GM19328 (cell line): Measurements from ENCODE around the gene PRKCZ.
"Not testable (repeated sequence)": the region's sequence is repeated elsewhere in the genome, so short reads cannot be mapped to it uniquely, and the experiment has no call there.

Experiments
- ATAC-seq: cut with Tn5 transposase; IDR thresholded peaks from one replicate; pipeline ENCODE4 v1.9.1; 2021; ENCODE audit warnings: mild to moderate bottlenecking, moderate library complexity; ENCODE audit not compliant: unreplicated experiment

Gene PRKCZ

DNA sequence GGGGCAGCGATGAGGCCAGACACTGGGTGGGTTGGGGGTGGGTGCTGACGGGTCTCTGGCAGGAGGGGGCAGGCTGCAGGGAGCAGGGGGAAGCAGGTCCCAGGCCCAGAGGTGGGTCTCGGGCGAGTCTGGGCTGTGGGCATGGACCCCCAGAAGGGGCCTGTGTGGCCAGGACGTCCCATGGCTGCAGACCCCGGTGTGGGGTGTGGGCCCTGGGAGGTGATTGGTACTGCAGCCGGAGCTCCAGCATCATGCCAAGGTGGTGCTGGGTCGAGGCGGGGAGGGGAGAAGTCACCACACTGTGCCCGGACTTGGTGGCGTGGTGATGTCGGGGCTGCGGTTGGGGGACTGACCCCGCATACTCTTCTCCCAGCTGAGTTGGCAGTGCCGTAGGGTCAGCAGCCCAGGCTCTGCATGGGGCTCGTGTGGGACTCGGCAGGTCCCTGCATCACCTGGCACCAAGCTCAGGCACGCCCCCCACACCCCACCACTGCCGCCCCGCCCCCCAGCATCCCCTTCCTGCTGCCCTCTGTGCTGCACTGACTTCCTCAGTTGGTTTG is 31.2 kb downstream of the PRKCZ start:
- no peak for ATAC-seq

DNA sequence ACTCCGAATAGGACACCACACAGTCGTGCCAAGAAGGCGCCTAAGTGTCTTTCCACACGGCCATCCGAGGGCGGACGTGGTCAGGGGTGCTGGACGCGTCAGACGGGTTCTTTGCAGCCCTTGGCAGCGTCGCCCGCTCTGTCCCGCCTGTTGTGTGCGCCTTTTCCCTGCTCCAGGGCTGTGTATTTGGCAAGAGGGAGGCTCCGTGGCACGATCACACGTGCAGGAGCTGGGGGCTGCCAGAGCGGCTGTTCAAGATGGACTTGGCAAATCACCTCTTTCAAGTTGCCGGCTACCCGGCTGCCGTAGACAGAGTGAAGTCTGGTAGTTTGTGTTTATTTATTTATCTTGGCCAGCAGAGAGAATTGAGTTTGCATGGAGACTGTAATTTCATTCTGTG is 31.9 kb downstream of the PRKCZ start:
- ATAC-seq, result no peak

DNA sequence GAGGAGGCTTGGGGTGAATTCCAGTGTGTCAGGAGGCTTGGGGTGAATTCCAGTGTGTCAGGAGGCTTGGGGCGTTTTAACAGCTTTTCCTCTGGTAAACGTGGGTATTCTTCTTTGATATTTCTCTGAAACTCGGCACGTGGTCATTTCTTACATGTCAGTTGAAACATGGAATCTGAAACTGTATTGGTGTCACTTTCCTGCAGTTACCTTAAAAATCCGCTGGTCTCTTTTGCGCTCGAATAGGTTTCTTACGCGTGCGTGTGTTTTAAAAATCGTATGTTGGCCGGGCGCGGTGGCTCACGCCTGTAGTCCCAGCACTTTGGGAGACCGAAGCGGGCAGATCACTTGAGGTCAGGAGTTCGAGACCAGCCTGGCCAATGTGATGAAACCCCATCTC is 33.5 kb downstream of the PRKCZ start:
- ATAC-seq, result no peak

DNA sequence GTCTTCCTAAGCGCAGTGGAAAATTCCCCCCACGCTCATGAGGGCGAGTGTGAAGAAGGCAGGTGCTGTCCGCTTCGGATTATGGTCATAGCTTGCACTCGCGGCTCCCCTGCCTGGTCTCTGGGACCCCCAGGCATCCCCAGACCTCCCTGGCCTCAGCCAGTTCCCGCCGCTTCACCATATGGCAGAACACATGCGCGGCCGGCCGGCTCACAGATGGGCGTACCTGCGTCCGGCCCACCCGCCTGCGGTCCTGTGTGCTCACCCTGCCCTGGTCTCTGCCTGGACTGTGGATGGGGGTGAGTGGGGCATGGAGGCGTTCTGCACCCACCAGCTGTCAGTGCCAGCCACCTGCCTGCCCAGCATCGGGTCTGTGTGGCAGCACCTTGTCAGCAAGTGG is 34.1 kb downstream of the PRKCZ start:
- no peak for ATAC-seq

DNA sequence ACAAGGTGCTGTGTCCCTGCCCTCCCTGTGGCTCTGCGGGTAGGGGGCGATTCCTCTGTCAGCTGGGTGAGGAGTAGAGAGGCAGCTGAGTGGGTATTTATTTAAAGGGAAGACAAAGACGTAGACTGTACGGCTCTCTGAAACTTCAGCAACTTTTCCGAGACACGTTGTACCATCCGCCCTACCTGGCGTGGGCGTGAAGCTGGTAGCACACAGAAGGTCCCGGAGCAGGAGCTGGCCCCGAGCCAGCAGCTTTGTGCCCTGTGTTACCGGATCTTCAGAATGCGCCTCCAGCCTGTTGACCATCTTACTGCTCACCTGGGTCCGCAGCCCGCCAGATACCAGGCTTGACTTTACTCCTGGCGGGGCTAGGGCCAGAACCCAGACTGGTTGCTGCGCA is 34.9 kb downstream of the PRKCZ start:
- ATAC-seq, result no peak

DNA sequence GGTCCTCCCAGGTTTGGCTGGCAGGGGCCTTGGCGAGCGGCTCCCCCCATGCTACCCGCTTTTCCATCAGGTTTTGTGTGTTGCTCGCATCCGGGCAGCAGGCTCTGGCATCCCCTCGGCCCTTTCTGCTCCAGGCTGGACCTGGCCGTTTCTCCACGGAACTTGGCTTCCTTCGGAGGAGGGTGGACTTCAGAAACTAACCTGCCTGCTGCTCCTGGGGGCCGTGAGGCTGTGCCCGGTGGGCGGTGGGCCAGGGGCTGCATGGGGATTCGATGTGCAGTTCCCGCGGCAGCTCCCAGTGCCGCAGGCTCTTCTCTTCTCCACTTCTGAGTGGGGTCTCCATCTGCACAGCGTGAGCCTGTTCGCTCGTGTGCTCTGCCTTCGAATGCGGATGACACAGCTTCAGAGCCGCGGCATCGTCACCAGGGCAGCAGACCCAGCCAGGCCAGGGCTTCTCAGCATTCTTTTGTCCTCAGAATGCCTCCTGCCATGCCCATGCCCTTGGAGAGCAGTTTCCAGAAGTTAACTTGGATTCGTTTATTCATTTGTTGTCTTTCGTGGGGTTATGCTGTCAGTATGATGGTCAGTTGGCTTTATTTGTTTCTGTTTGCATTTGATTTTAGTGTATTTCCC is 36.4 kb downstream of the PRKCZ start:
- no peak for ATAC-seq

DNA sequence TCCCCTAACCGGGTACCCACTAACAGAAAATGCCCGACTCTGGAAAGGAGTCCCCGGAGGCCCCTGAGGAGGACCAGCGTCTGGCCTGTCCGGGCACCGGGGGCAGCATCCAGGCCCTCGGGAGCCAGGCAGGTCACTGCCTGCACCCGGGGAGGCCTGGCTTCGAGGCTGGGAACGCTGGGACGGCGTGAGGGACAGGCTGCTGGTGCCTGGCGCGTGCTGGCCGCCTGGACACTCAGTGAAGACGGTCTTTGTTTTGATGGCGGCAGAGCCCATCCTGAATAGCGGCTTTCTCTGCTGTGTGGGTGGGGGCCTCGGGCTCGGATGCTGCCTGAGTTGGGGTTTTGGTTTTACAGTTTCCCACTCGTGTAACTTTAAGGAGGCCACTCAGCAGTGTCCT is 37.6 kb downstream of the PRKCZ start:
- no peak for ATAC-seq

DNA sequence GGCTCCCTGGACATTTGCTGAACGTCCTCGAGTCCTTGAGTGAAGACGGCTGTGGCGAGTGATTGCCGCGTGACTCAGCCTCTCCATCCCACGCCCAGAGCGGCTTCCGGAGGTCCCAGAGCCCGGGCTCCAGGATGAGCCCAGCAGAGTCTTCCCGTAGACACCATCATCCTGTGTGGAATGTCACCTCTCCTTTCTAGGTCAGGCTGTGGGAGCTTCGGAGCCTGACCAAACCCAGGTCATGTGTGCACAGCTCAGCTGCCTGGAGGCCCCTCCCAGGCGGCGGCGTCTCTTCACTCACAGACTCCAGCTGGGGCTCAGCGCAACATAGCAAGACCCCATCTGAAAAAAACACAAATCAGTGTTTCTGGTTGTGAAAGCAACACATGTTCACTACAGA is 38.2 kb downstream of the PRKCZ start:
- ATAC-seq, result no peak

DNA sequence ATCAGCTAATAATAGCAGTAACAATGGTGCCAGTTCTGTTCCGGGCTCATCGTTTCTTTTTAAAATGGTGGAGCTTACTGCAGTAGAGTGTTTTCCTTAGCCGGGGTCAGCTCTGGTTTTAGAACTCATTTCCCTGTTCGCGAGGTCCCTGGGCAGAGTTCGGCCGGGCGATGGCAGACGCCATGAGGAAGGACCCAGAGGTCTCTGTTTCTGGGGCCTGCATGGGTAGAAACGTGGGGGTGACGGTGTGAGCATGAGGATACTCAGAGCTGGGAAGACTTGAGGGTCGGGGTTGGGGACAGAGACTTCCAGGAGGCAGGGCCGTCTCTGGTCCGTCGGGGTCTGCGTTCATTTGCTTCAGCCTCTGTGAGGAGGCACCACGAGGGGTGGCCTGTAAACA is 38.8 kb downstream of the PRKCZ start:
- ATAC-seq, result no peak

DNA sequence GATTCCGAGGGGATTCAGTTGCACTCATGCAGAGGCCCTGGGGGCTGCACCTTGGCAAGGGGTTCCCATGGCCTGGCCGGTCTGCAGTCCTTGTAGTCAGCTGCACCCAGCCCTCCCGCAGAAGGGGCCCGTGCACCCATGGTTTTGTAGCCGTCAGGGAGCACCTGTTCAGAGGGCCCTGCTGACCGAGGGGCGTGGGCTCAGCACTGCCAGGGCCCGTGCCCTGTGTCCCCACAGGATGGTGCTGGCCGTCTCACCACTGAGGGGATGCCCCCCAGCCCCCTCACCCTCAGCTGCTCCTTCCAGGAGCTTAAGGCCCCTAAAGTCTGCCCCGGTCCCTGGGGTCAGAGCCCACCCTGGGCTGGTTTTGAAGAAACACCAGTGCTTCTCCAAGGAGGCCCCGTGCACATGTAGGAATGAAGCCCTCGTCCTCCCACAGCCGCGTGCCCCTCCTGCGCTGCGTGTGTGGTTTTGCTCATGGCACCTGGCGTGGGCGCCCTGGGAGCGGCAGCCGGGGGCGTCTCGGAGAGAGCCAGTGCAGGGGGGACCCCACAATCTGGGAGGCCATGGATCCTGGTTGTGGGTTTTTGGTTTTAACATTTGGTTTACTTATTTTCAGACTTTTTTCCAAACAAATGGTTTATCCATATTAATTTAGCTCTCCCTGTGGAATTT is 40.1 kb downstream of the PRKCZ start:
- ATAC-seq, result no peak

DNA sequence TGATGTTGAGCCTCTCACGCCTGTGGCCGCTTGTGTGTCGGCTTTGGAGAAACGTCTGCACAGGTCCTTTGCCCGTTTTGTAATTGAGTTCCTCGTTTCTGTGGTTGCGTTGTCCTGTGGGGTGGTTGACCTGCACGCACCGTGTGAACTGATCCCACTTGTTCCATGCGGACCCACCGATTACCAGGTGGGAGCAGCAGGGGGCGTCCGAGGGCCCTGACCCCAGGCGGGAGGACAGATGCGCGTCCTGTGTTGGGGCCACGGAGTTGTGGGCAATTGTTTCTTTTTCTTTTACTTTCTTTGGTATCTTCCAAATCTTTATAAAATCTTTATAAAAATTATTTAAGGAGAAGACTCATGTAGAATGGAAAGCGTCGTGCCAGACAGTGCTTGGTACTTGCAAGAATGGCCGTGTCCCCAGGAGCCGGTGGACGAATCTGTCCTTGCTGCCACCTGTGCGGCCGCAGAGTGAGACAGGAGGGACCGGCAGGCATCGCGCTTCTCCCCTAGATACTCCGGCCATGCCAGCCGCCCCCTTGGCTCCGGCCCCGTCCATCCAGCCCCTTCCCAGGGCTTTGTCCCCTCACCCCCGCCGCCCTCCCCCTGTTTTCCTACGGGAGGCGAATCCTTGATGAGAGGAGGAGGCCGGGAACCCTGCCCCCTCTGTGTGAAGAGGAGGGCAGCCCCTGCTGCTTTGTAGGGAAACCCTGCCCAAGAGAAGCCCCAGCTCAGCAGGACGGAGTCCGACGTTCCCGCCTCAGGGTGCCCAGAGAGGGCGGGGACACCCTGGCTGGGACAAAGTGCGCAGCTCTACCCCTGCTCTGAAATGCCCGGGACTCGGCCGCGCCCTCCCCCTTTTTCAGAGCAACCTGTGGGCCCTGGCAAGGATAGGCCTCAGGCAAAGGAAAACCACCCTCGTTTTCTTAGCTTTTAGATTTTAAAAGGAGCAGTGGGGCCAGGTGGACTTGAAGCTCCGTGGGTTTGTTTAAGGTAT is 41.7 kb downstream of the PRKCZ start:
- ATAC-seq, result no peak

DNA sequence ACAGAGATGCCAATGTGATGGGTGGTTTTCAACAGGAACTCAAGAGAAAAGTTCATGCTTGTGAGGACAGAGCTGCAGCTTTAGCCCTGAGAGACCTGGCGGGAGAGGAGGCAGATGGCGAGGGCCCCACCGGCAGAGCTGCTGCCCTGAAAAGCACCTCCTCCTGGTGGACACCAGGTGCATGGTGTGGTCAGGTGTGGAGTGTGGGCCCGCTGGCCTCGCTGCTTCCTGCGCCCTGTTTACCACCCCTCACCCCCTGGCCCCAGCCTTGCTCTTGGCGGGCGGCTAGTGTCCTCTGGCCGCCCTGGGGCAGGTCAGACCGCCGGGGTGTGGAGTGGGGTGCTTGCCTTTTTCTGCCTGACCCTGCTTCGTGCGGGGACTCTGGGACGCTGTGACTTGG is 42.8 kb downstream of the PRKCZ start:
- ATAC-seq, result no peak

DNA sequence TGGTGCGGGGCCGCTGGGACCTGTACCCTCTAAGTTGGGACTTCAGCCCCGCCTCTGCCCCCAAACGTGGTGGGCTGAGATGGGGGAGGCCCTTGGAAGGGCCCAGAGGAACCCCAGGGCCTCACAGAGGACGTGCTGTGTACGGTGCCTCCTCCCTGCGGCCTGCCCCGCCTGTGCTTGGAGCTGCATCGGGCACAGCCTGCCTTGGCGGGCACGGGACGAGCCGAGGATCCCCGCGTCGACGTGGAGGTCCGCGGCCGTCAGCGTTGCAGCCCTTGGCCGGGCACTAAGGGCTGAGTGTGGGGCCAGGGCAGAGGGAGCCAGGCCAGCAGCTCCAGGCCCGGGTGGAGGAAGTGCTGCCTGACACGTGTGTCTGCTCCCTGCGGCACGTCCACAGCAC is 43.4 kb downstream of the PRKCZ start:
- ATAC-seq, result no peak

DNA sequence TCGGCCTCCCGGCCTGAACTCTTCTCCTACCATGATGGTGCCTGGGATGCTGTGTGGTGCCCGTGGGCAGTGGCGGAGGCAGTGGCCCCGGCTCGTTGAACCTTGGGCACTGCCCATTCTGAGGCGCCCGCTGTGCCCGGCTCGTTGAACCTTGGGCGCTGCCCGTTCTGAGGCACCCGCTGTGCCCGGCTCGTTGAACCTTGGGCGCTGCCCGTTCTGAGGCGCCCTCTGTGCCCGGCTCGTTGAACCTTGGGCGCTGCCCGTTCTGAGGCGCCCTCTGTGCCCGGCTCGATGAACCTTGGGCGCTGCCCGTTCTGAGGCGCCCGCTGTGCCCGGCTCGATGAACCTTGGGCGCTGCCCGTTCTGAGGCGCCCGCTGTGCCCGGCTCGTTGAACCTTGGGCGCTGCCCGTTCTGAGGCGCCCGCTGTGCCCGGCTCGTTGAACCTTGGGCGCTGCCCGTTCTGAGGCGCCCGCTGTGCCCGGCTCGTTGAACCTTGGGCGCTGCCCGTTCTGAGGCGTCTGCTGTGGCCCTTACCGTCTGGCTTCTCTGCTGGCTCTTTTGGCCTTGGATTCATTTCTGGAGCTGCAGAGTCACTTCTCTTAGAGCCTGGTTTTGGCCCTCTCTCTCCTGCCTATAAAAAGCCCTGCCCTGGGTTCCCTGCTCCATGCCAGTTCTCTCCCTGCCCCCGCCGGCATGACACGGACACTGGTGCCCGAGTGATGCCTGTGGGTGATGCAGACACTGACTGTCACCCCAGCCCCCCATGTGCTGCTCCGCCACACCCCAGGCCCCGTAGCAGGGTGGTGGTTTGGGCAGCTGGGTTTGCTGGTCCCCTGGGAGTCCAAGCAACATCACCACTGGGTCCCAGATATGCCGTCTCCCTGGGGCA is 44.3 kb downstream of the PRKCZ start:
- not testable (repeated sequence) for ATAC-seq

DNA sequence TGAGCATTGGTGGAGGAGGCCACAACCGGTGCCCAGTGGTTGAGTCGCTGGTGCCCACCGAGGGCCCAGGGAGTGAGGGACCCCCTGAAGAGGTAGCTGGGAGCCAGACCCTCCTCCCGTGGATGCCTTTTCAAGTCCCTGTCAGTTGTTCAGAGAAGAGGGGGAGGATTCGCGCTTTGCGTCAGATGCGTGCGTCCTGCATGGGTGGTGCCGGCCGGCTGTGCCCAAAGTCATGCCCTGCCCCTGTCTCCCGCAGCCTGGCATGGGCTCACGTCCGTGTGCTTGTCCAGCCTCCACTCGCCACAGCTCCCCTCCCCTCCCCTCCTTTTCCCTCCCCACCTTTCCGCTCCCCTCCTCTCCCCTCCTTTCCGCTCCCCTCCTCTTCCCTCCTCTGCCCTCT is 45.2 kb downstream of the PRKCZ start:
- no peak for ATAC-seq

DNA sequence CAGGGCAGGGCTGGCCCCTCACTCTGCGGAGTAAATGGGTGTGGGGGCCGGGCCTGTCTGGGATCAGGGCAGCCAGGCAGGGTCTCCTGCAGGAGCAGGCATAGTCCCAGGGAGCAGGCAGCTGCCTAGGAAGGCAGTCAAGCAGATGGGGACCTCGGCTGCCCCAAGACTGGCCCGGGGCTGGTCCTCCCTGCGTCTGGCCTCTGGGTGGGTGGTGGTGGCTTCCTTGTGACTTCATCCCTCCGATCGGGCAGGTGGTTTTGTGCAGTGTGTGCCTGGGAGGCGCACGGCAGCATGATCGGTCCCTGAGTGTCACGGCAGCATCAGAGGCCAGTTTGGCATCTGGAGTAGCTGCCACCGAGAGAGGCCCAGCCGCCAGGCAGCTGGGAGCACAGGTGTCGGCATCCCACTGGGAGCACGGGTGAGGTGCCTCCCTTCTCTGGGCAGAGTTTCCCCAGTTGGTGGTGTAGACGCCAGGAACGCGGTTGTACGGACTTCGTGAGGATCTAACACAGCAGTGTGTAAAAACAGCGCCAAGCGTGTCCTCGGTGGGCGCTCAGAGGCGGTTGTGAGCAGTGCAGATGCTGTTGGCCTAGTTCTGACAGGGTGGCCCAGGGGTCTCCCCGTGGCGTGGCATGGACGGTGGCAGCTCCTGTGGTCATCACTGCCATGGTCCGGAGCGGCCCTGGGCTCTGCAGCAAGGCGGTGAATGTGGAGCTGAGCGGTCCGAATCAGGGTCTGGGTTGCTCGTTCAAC is 45.9 kb downstream of the PRKCZ start:
- ATAC-seq, result no peak

DNA sequence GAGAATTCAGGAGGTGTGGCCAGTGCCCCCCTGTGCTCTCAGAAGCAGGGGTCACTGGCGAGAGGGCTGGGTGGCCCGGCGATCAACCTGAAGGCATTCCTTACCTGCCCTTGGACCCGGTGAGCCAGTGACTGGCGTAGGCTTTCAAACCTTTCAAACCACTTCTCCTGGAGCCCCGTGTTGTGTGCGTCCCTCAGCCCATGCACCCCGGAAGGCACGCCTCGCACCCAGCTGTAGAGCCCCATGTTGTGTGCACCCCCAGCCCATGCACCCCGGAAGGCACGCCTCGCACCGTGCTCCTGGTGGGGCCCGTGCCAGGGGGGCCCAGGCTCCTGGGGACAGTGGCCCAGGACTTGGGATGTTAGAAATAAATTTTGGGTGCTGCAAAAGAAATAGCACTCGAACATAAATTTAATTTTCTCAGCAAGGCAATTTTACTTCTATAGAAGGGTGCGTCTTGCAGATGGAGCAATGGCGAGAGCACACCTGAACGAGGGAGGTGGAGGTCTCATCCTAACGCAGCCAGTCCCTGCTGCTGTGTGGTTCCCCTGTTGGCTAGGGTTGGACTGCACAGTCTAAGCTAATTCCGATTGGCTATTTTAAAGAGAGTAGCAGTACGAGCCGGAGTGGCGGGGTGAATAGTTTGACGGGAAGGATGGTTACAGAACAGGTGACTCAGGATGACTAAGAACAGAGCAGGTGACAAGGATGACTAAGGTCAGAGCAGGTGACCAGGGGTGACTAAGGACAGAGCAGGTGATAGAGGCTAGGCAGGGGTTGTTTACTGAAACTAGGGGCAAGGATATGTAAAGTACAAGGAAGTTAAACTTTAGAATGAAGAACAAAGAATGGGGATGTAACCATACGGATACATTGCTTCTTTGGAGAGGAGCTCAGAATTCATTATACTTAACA is 47.4 kb downstream of the PRKCZ start:
- no peak for ATAC-seq

DNA sequence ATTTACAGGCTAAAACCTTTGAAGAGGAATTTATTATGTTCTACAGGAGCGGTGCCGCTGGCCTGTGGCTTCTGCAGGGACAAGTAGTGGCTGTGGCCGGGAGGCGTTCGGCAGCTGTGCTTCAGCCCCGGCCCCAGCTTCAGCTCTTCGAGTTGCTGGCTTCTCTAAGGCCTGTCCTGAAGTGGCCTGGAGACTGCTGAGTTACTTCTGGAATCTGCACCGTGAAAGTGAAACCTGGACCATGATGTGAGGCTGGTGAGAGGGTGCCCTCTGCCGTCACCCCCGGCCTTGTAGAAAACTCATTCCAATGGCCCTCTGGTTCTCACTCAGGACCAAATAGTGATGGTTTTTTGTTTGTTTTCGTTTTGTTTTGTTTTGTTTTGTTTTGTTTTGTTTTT is 48.1 kb downstream of the PRKCZ start:
- no peak for ATAC-seq
